Esophagus muscularis mucosa (tissue), 4 donors: ENCODE results near the gene CORO6. TPM values are rescaled to one million over a fixed set of nuclear protein-coding genes. Genes with fewer than 3 reads are reported as not detected.

ENCODE experiments used
- DNase-seq: peaks from one replicate; pipeline ENCODE4 v3.0.0-alpha.2; 2017; ENCODE audit errors: extremely low spot score
- H3K27ac ChIP-seq, 4 donors: fragments of 200-600 bp; sonication (generic); replicated peaks in 1 of 4; 1 replicate in 3 of 4; 2 replicates in 1 of 4; pipeline ENCODE4 v1.5.1; 2016 to 2019; ENCODE audit warnings: mild to moderate bottlenecking in 1 of 4
- H3K27me3 ChIP-seq, 4 donors: fragments of 200-600 bp; sonication (generic); one replicate each; pipeline versions ENCODE4 v1.5.1 to v1.6.0; 2016 to 2019
- H3K36me3 ChIP-seq, 4 donors: fragments of 200-600 bp; sonication (generic); one replicate each; pipeline ENCODE4 v1.5.1; 2016 to 2019
- H3K4me1 ChIP-seq, 4 donors: fragments of 200-600 bp; sonication (generic); one replicate each; pipeline ENCODE4 v1.5.1; 2016 to 2019
- H3K4me3 ChIP-seq, 4 donors: fragments of 200-600 bp; sonication (generic); 1 replicate in 2 of 4; 2 replicates in 2 of 4; pipeline ENCODE4 v1.5.1; 2016 to 2019; ENCODE audit warnings: mild to moderate bottlenecking in 4 of 4, moderate library complexity in 1 of 4
- H3K9me3 ChIP-seq, 4 donors: fragments of 200-600 bp; sonication (generic); 1 replicate in 3 of 4; 2 replicates in 1 of 4; pipeline ENCODE4 v1.5.1; 2016 to 2019
- CTCF ChIP-seq, 3 experiments: fragments of 200-600 bp in 2 of 3; fragments of 450-650 bp in 1 of 3; sonication (generic) in 2 of 3; IDR thresholded peaks; one replicate each; pipeline ENCODE4 v1.5.1; 2017 to 2019; ENCODE audit warnings: antibody characterized with exemption in 3 of 3, mild to moderate bottlenecking in 2 of 3, moderate library complexity in 1 of 3
- EP300 ChIP-seq: sonication (generic); formaldehyde crosslinking; IDR thresholded peaks from one replicate; pipeline ENCODE4 v1.6.1; 2017; ENCODE audit warnings: antibody characterized with exemption
- POLR2A ChIP-seq: fragments of 450-650 bp; IDR thresholded peaks from one replicate; pipeline ENCODE4 v1.6.1; 2017; ENCODE audit warnings: antibody characterized with exemption, moderate library complexity, mild to moderate bottlenecking, low read depth
- POLR2AphosphoS5 ChIP-seq, 2 donors: sonication (generic); formaldehyde crosslinking; IDR thresholded peaks; one replicate each; pipeline ENCODE4 v1.6.1; 2017; ENCODE audit warnings: antibody characterized with exemption in 2 of 2
- WGBS: methylation state at CpG from one replicate; pipeline ENCODE4 v1.1.5; 2018; 5-methylcytosine and 5-hydroxymethylcytosine counted together
- intact Hi-C: fragments of 100-400 bp; cut with DNase I; formaldehyde crosslinking; loops from one replicate; pipeline ENCODE4 v1.15.1; 2023
- total RNA-seq, 4 donors: library from RNA; depleted of rRNA; stranded (reverse); fragments of >200 nt; gene quantifications; one replicate each; pipeline versions ENCODE4 v1.1.0 to v1.2.1, GENCODE V29; 2016

The CORO6 gene
- total RNA-seq, 4 donors from 2014 or later: 43.7 to 67.7 (median 46.9) TPM

GRCh38 chr17:29627951-29628350 lies 5.2 kb upstream of the CORO6 start:
- WGBS: 83% methylated on average over 1 of the region's 1 CpG
- no peak for TF ChIP-seq CTCF (IDR thresholded peaks at IDR 0.05)
- Histone ChIP-seq H3K27ac (peak overlapping the region; percentile 35 to 67 (median 62)), H3K27me3 (no peaks in the 10 kb centered on the region), H3K9me3 (no peaks in the 10 kb centered on the region), H3K4me1 (peaks cover 10 to 35% (median 31%) of the 10 kb centered on the region in 4 donors), H3K36me3 (peaks cover 13 to 42% (median 24%) of the 10 kb centered on the region in 4 donors), H3K4me3 (no peak overlapping the region)
- no peak for DNase-seq
- intact Hi-C loops: loop anchor here (5.0 to 10.0 kb wide), 2 partner anchors 41 to 297 kb away; partner anchors contain the start of gene GIT1

GRCh38 chr17:29625037-29625750 lies 2.5 kb upstream of the CORO6 start:
- Histone ChIP-seq H3K4me1 (peaks cover 33 to 62% (median 58%) of the 10 kb centered on the region in 4 donors), H3K36me3 (peaks cover 0 to 17% (median 2%) of the 10 kb centered on the region in 4 donors), H3K27me3 (no peaks in the 10 kb centered on the region), H3K27ac (peak overlapping the region in 1 of 4 donors; percentile 13), H3K4me3 (no peak overlapping the region), H3K9me3 (no peaks in the 10 kb centered on the region)
- DNase-seq: no peak
- intact Hi-C loops: loop anchor here (5.0 to 10.0 kb wide), 2 partner anchors 38 to 300 kb away; partner anchors contain the start of gene GIT1
- TF ChIP-seq EP300: no peak
- no peak for TF ChIP-seq CTCF (IDR thresholded peaks at IDR 0.05)
- TF ChIP-seq POLR2A: no peak
- TF ChIP-seq POLR2AphosphoS5 (IDR thresholded peaks at IDR 0.05): no peak
- WGBS: 84% methylated on average over 8 of the region's 8 CpGs

- DNase-seq: no peak
- Histone ChIP-seq H3K9me3 (no peaks in the 10 kb centered on the region), H3K4me1 (peaks cover 39 to 68% (median 64%) of the 10 kb centered on the region in 4 donors), H3K4me3 (no peak overlapping the region), H3K36me3 (peaks cover 0 to 11% (median 0%) of the 10 kb centered on the region in 4 donors), H3K27ac (no peak overlapping the region), H3K27me3 (no peaks in the 10 kb centered on the region)
- intact Hi-C loops: loop anchor here (10.0 kb wide), 1 partner anchor 300 kb away; no protein-coding TSS in a partner anchor
- WGBS: 69% methylated on average over 4 of the region's 4 CpGs
- no peak for TF ChIP-seq POLR2A
- no peak for TF ChIP-seq EP300
- TF ChIP-seq POLR2AphosphoS5 (IDR thresholded peaks at IDR 0.05): no peak
- TF ChIP-seq CTCF (IDR thresholded peaks at IDR 0.05): no peak
These were observed 1.9 kb upstream of the CORO6 start for GRCh38 chr17:29624586-29624985.

- 51% methylated on average over 4 of the region's 4 CpGs for WGBS
These were observed 553 bp upstream of the CORO6 start for GRCh38 chr17:29623283-29623647.

More at GRCh38 chr17:29623283-29623647, 553 bp upstream of the CORO6 start:
- Histone ChIP-seq H3K27ac (peak overlapping the region; percentile 88 to 92 (median 90)), H3K36me3 (no peaks in the 10 kb centered on the region), H3K27me3 (peaks cover 0 to 6% (median 0%) of the 10 kb centered on the region in 4 donors), H3K4me3 (peak overlapping the region; percentile 73 to 85 (median 78)), H3K4me1 (peaks cover 52 to 71% (median 68%) of the 10 kb centered on the region in 4 donors), H3K9me3 (no peaks in the 10 kb centered on the region)
- intact Hi-C loops: loop anchor here (10.0 kb wide), 1 partner anchor 302 kb away; no protein-coding TSS in a partner anchor
- TF ChIP-seq POLR2AphosphoS5 (IDR thresholded peaks at IDR 0.05) (no peak), EP300 (no peak), CTCF (IDR thresholded peaks at IDR 0.05) (no peak), POLR2A (no peak)
- DNase-seq: no peak
